ENCODE measurements around the gene OR52B2. TPM values are rescaled to one million over a fixed set of nuclear protein-coding genes. Genes with fewer than 3 reads are reported as not detected.
A peak's percentile ranks its signal among the peaks of the same experiment; 100 is the strongest.

The OR52B2 gene
- total and polyA plus RNA-seq, 9 of the 15 experiments (the other 6 are each of a cell fraction or from before 2014, with no cell fraction given): not detected

- POLR2A ChIA-PET: no interaction called here
- CTCF ChIA-PET (ENCODE audit: low intra/inter-chr PET ratio): no interaction called here
- H3K4me3 ChIP-seq: no peak overlapping the region
- no peaks in the 10 kb centered on the region for H3K9me3 ChIP-seq (replicated peaks; ENCODE audit: control insufficient read depth, insufficient read depth, low read depth, low read length)
- ATAC-seq: no peak
- in situ Hi-C loops (cut with MboI) (no loop called here), intact Hi-C loops (cut with micrococcal nuclease) (no loop called here)
- H4K20me1 ChIP-seq (replicated peaks; ENCODE audit: control insufficient read depth, insufficient read depth, low read length): no peaks in the 10 kb centered on the region
- FAIRE-seq: no peak
- TF ChIP-seq RNF2 (IDR thresholded peaks at IDR 0.05) (no peak), NONO (IDR thresholded peaks at IDR 0.05; ENCODE audit: low read depth in 2 of 2, low read length in 1 of 2) (no peak), MAFK (IDR thresholded peaks at IDR 0.05; ENCODE audit: low read length) (no peak)
- DNase-seq (ENCODE audit: extremely low read depth in 1 of 4, low spot score in 3 of 4): no peak
- H3K9ac ChIP-seq (ENCODE audit: insufficient read depth in 1 of 2, low read depth in 2 of 2, low read length in 2 of 2): no peak overlapping the region
- H3K36me3 ChIP-seq (ENCODE audit: control insufficient read depth, insufficient read depth, low read length): no peaks in the 10 kb centered on the region
- no peak overlapping the region for H2AFZ ChIP-seq (ENCODE audit: low read depth, low read length)
- WGBS (ENCODE audit: insufficient coverage, low coverage, missing lambda C conversion rate): 0% methylated on average over 1 of the region's 1 CpG
- peaks cover 5 to 10% of the 10 kb centered on the region in 2 experiments; a peak in 3 of 5 replicates for H3K27me3 ChIP-seq (ENCODE audit: control insufficient read depth in 2 of 2, insufficient read depth in 2 of 2, low read length in 2 of 2)
- H3K27ac ChIP-seq (ENCODE audit: extremely low read depth, low read depth, low read length): no peak overlapping the region
- no peaks in the 10 kb centered on the region for H3K79me2 ChIP-seq (ENCODE audit: control insufficient read depth, insufficient read depth, low read length)
- H3K9me1 ChIP-seq (ENCODE audit: control insufficient read depth, insufficient read depth, low read length): no peaks in the 10 kb centered on the region
- BruUV-seq (replicated peaks): no TSS peak
- no peaks in the 10 kb centered on the region for H3K4me1 ChIP-seq (replicated peaks in 1 of 2; ENCODE audit: control insufficient read depth in 2 of 2, insufficient read depth in 2 of 2, low read length in 2 of 2)
- no peak overlapping the region for H3K4me2 ChIP-seq (ENCODE audit: insufficient read depth, low read length)
Measured at GRCh38 chr11:6129011-6129410, 41.1 kb downstream of the OR52B2 start.

GRCh38 chr11:6127881-6128280 lies 42.2 kb downstream of the OR52B2 start:
- ATAC-seq: no peak
- H4K20me1 ChIP-seq (replicated peaks; ENCODE audit: control insufficient read depth, insufficient read depth, low read length): no peaks in the 10 kb centered on the region
- TF ChIP-seq FOSL1 (tag; conservative IDR thresholded peaks at IDR 0.05) (peak; percentile 80), TAL1 (IDR thresholded peaks at IDR 0.05) (no peak)
- H3K4me1 ChIP-seq (replicated peaks in 1 of 2; ENCODE audit: control insufficient read depth in 2 of 2, insufficient read depth in 2 of 2, low read length in 2 of 2): no peaks in the 10 kb centered on the region
- 0% methylated on average over 4 of the region's 4 CpGs for WGBS (ENCODE audit: insufficient coverage, low coverage, missing lambda C conversion rate)
- intact Hi-C loops (cut with micrococcal nuclease): no loop called here
- no peak for FAIRE-seq
- DNase-seq (ENCODE audit: extremely low read depth in 1 of 4, low spot score in 3 of 4): no peak
- H3K4me2 ChIP-seq (ENCODE audit: insufficient read depth, low read length): no peak overlapping the region
- POLR2A ChIA-PET: interaction anchor here (0.6 kb wide), 1 partner anchor 254 kb away, joined by 5 read pairs; no protein-coding TSS in a partner anchor
- no peak overlapping the region for H3K9ac ChIP-seq (ENCODE audit: insufficient read depth in 1 of 2, low read depth in 2 of 2, low read length in 2 of 2)
- no peaks in the 10 kb centered on the region for H3K9me3 ChIP-seq (replicated peaks; ENCODE audit: control insufficient read depth, insufficient read depth, low read depth, low read length)
- CTCF ChIA-PET (ENCODE audit: low intra/inter-chr PET ratio): no interaction called here
- no peaks in the 10 kb centered on the region for H3K36me3 ChIP-seq (ENCODE audit: control insufficient read depth, insufficient read depth, low read length)
- no peak overlapping the region for H2AFZ ChIP-seq (ENCODE audit: low read depth, low read length)
- BruUV-seq (replicated peaks): no TSS peak
- H3K27me3 ChIP-seq (ENCODE audit: control insufficient read depth in 2 of 2, insufficient read depth in 2 of 2, low read length in 2 of 2): peaks cover 5 to 10% of the 10 kb centered on the region in 2 experiments; a peak in 3 of 5 replicates
- H3K4me3 ChIP-seq: no peak overlapping the region
- H3K79me2 ChIP-seq (ENCODE audit: control insufficient read depth, insufficient read depth, low read length): no peaks in the 10 kb centered on the region
- H3K9me1 ChIP-seq (ENCODE audit: control insufficient read depth, insufficient read depth, low read length): no peaks in the 10 kb centered on the region
- H3K27ac ChIP-seq (ENCODE audit: extremely low read depth, low read depth, low read length): no peak overlapping the region
- in situ Hi-C loops (cut with MboI): no loop called here

Measured in K562 (cell line).